HG02798 (cell line): Measurements from ENCODE around the gene USP24.
"Not testable (repeated sequence)": the region's sequence is repeated elsewhere in the genome, so short reads cannot be mapped to it uniquely, and the experiment has no call there.

ENCODE experiments used
- ATAC-seq: cut with Tn5 transposase; IDR thresholded peaks from one replicate; pipeline ENCODE4 v1.9.1; 2021; ENCODE audit warnings: mild to moderate bottlenecking; ENCODE audit not compliant: unreplicated experiment, poor library complexity

Gene USP24

DNA sequence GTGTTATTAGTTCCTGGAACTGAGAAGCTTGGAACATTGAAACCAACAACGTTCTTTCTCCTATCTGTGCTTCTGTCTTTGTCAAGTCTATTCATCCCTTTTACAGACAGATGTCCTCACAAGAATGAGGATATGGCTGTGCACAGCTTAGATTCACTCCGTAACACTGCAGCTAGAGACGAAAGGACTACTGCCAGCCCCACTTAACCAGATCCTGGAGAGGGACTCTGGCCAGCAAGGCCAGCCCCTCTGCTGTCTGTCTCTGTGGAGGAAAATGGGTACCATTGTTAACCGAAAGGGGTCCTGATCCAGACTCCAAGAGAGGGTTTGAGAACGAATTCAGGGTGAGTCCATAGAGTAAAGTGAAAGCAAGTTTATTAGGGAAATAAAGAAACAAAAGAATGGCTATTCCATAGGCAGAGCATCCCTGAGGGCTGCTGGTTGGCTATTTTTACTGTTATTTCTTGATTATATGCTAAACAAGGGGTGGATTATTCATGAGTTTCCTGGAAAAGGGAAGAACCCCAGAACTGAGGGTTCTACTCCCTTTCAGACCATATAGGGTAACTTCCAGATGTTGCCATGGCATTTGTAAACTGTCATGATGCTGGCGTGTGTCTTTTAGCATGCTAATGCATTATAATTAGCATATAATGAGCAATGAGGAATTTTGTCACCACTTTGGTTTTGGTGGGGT lies 17.4 kb upstream of the USP24 start:
- ATAC-seq: no peak

DNA sequence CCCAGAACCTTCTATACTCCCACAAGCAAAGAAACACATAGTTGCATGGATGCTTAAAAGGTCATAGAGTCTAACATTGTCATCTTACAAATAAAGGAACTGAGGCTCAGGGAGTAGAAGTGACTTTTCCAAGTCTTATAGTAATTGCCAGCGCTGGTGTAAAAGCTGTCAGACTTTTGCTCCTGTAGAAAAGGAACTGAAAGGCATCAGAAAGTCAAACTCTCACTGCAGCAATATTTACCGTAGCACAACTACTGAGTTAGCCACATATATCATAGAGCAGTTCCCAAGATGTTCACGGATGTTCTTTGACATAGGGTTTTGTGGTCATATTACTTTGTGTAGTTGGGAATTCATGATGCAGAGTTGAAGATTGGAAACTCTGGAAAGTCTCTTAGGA lies 16.6 kb upstream of the USP24 start:
- ATAC-seq: no peak

DNA sequence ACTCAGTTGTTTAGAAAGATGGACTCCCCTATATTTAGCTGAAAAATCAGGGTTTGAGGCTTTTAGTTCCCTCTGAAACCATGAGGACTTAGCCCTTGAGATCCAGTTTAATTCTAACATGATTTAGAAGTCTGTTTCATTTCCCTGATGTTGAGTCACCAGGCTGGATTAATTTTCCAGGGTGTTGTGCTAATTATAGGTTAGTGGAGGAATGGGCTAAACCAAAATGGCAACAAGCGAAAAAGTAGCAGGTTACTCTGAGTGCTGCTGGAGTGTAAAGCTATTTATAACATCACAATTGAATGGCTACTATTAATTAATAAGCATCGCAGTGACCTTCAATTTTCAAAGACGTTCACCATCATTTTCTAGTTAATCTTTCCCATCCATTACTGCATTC lies 15.5 kb upstream of the USP24 start:
- ATAC-seq: no peak

DNA sequence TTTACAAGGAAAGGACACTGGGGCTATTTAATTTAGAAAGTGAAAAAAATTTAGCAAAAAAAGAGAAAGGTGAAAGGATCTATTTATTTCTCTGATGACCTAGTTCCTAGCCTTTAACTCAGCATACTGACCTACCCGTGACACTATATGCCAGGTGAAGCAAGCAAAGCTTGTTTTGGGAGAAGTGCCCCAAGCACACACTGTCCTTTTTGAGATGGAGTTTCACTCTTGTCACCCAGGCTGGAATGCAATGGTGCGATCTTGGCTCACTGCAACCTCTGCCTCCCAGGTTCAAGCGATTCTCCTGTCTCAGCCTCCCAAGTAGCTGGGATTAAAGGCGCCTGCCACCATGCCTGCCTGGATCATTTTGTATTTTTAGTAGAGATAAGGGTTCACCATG lies 14.6 kb upstream of the USP24 start:
- not testable (repeated sequence) for ATAC-seq

DNA sequence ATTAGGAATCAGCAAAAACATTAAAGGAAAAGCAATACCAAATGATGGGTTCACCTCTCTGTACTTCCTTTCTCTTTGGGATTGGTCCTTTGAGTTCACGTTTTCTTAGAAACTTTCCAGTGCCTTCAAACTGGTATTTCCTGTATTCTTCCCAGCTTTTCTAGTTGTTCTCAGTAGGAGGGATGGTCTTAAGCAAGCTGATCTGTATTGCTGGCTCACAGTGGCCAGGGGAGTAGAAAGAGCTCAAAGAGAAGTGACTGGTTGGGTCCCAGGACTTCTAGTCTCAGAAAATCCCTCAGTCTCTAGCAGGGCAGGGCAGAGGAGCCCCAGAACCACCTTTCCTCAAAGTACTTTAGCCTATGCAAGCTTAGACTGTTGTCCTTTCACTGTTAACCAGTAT lies 10.1 kb upstream of the USP24 start:
- ATAC-seq: no peak

DNA sequence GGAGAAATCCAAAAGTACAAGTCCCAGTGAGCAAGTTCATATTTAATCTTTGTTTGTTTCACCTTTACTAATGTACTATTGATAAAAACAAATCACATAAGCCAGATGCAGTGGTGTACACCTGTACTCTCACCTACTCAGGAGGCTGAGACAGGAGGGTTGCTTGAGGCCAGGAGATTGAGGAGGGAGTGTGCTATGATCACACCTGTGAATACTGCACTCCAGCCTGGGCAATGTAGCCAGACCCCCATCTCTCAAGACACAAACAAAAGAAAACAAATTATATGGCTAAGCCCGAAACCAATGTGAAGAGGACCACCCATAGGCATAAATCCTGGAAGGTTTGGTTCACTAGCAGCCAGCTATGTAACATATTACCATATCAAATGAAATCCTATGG lies 9.6 kb upstream of the USP24 start:
- no peak for ATAC-seq

DNA sequence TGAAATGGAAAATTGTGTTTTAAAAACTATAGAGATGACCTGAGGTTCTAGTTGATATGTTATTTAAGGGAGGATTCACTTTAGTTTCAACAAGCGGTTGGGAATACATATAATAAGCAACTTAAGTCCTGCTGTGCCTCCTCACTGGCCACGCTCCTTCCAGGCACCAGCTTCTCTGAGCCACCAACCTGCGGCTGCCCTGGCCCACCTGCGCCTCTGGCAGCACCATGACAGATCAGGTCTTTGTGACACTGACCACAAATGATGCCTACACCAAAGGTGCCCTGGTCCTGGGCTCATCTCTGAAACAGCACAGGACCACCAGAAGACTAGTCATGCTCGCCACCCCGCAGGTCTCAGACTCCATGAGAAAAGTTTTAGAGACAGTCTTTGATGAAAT lies 7.0 kb upstream of the USP24 start:
- no peak for ATAC-seq

DNA sequence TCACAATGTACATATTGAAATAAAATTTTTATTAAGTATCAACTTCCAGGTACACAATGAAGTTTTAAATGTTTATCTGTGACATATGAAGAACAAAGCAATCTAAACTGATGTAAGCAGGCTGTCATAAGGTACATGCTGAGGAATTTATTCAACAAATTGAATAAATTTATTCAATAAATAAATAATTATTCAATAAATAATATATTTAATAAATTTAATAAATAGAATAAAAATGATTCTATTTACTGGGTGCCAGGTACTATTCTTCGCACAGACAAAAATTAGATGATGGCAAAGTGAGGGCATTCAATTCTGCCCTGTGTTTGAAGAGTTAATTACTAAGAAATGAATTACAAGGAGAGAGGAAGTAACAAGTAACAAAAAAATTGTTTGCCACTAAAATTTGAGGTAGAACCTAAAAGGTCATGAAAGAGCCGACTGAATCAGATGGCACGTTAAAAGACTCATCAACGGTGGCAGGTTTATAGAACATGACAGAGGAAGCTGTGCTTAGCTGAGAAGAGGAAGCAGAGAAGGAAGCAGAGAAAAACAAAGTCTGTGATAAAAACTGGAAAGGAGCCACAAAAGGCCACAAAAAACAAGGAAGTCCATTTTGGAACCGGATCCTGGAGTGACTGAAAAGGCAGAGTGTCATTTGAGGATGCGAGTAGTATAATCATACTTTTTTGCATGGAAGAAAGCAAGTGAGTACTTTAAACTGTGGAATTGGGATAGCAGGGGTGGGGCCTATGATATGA lies 2.2 kb upstream of the USP24 start:
- ATAC-seq: no peak

DNA sequence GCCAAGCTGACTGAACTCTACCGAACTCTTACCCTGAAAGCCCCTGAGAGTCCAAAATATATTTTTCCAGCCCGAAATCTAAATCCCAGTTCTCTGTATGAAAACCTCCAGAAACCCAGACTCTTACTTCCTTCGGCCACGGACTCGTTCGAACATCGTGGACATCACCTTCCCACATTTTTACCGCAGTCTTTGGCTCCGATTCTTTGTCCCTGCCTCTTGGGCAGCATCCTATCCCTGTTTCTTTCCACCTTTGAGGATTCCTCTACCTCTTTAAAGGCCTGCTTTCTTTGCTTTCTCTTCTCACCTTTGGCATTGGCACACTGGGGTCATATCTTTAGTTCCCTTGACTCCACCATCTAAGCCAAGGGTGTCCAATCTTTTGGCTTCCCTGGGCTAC lies 932 bp upstream of the USP24 start:
- no peak for ATAC-seq

DNA sequence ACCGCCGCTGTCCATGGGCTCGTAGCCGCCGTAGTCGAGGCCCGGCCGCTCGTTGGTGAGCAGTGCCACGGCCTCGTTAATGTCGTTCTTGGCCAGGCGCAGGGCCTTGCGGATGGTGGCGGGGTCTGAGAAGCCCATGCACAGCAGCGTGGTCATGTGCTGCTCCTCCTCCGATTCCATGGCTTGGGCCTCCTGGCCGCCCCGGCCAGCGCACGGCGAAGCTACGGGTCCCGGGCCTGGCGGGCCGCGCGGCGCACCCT lies 300 bp downstream of the USP24 start:
- peak; percentile 29 for ATAC-seq

DNA sequence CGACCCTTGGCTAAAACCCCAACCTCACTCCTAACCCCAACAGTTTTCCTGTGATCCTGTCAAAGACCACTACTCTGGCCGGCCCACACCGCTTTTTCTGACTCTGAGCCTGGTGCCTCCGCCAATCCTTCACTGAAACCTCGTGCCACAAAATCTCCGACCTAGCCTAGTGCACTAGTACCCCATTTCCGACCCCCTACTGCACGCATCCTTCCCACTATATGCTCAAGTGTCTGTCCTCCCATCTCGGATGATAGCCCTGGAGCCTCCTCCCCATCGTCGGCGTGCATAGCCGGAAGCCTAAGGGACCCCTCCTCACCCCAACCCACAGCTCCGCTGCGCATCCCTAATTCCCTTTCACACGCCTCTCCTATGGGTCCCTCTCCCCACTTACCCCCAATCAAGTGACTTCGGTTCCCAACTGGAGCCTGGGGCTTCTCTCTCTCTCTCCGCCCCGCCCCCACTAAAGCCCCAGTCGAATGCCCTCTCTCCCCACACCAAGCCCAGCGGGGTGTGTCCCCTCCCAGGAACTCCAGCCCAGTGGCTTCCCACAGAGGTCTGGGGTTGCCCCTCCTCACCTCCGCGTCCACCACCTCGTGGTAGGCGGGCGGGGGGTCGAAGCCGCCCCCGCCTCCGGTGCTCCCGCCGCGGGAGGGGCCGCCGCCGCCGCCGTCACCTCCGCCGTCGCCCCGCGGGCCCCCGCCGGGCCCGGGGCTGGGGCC lies 791 bp downstream of the USP24 start:
- ATAC-seq: peak; percentile 12

DNA sequence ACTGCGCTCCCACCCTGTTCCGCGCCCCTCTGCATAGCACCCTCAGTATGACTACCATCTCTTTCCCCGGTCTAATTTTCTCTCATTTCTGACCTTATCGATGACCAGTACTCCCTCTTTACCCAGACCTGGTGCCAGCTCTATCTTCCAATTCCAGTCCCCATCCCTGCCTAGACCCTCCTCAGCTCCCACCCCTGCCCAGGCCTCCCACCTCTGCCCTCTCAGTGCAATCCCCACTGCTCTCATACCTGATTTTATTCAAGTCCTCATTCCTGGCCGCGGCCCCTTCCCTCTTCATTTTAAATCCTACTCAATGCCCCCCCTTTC lies 1.3 kb downstream of the USP24 start:
- ATAC-seq: no peak

DNA sequence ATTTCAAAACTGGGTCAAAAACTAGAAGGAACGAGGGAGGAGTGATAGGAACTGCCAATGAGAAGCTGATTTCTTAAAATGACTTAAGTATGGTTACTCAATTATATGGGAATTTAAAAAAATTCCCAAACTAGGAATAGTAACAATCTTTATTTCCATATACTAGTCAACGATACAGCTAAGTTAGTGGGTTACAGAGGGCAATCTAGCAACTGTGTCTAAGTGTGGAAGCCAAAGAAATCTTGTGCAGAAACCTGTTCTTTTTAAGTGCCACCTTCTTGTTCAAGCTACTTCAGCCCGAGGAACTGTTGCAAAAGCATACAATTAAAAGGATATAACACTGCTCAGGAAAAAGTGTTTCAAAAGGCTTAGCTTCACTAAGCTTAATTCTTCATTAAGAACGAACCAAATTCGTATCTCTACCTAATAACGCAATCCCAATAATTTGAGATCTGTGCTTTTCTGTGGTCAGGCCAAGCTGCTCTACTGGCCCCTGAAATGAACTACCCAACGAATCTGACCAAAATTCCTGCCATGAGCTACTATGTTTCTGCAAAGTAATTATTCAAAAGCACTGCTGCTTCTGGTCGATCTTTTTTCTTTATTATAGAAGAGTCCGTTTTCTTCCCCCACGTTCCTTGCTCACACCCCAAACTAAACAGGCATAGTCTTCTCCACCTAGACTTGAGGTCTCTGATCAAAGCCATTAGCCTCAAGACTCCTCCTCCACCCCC lies 1.8 kb downstream of the USP24 start:
- ATAC-seq: no peak

DNA sequence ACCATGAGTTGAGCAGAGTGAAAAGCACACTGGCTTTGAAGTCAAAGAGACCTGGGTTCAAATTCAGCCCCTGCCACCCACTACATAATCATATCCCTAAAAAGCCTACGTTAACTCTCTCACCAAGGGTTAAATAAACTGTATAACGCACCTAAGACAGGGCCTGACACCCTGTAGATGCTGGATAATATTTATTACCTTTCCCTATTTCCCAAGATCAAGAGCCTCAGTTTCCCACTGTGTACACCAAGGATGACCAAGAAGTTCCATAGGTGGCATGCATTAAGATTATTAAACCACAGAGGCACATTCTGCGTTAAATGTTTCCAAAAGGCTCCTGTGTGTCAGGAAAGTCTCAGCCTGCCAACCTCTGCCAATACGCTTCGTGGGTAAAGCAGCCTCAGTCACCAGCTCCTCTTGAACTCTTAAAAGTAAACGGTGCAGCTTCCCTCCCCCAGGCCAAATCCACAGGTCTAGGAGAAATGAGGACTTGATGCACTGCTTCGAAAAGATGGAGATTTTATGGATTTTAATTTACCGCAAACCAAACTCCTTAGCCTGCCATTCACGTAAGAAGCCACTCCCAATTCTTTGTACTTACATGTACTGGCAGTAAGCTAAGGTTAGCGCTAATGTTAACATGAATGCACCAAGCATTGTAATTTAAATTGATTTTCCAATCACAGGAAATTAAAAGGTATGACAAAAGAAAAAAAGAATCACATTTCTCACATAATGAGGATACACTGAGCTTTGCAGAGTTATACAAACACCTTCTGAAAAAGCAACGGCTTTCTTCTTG lies 2.6 kb downstream of the USP24 start:
- ATAC-seq: no peak

DNA sequence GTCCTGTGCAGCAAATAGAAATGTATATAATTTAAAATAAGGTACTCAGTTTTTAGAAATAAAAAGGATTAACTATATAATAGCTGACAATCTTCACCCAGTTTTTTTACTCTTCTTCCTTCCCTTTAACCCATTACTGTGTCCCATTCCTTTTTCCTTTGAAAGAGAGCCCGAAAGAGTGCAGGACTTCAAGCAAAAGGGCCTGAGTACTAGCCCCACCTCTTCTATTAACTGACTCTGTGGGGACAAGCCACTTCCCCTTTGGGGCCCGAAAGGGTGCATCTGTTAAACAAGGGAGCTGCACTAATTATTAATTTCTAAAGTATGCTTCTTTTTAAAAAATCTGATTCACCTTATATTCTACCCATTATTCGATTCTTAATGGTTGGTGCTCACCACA lies 3.3 kb downstream of the USP24 start:
- ATAC-seq: peak; percentile 30

DNA sequence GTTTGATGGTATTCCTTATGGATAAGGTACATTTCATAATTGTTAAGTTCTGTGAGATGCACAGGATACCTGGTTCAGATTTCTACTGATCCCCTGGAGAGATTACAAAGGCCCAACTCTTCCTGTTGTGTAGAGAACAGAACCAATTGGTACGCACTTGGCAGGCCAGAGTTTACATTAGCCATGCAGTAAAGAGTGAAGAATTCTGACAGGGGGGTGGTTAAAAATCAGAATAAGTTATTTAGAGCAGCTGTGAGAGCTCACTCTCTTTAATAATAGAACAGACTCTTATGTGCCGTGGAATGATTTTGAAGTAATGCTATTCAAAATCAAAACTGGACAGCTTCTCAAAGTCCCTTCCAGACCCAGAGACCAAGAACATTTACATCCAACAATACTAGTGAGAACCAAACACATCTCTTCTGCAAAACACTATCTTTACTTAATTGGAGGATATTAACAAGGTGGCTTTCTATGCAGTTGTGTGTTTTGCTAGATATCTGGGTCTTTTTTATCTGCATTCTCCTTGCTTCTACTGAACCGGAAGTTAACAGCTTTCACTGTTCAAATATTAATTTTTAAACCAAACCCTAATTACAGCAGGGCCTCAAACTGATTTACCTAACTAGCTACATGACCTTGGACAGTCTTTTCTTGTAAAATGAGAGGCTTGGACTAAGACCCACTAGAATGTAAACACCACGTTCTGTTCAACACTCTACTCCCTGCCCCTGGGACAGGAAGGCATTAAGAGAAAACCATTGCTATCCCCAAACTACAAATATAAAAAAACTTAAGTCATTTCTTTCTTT lies 4.0 kb downstream of the USP24 start:
- no peak for ATAC-seq

DNA sequence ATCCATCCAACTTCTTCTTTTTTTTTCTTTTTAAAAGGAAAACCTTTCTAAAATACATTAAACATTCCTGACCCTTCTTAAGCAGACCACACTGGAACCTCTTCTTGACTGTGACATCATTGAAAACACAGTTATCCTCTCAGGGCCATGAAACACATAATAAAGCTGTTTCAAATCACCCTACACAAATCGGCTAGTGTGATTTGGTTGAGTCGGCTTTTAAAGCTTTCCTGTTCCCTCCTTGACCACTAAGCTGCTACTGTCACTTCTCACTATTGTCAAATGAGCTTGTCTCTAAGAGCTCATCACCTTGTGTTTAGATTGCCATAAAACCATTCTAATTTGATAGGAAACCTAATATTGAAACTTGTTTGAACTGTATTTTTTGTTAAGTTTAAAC lies 5.9 kb downstream of the USP24 start:
- ATAC-seq: no peak

DNA sequence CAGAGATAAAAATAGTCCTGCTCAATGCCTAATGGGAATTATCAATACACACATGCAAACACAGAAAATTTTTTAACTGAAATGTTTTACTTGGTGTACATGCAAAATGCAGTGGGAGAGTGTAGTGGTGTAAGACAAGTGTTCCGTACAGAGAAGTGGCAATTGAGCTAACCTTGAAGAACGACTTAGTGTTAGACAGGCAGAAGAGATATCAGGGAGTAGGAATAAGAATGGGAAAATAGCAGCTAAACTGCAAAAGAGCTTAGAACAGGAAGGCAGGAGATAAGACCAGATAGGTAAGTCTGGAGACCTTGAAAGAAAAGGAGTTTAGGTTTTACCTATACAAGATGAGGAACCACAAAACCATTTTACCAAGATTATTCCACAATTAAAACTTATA lies 9.0 kb downstream of the USP24 start:
- no peak for ATAC-seq

DNA sequence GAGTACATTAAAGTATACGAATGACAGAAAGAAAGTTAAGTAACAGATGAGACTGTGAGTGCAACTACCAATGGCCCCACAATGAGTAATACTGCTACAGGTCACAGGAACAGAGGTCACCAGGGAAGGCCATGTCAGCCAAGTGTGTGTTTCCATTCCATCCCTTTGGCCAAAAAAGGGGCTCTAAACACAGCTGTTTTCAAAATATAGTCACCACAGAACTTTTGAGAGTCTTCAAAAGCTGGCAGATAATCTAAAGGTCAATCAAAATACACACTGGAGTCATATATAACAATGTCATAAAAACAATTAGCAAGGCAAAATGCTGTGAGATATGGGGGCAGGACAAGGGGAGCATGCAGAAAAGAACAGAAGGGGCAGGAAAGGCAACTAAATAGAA lies 10.2 kb downstream of the USP24 start:
- peak; percentile 91 for ATAC-seq

DNA sequence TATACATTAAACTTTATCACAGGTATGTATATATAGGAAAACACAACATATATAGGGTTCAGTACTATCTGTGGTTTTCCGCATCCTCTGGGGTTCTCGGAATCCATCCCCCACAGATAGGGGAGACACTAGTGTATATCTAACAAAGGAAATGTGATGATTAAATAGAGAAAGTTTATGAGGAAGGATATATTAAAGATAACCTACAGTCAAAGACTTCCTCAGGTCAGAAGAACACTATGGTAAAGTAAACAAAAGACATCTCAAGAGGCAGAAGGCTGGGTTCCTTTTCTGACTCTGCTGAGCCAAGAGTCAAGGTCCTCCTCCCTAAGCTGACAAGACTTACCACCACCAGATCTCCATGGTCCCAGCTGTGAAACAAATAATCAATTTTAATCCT lies 12.1 kb downstream of the USP24 start:
- ATAC-seq: no peak
